ENCODE measurements around the gene IGSF22. TPM values are rescaled to one million over a fixed set of nuclear protein-coding genes. Genes with fewer than 3 reads are reported as not detected.

IGSF22 gene
- total and polyA plus RNA-seq, 7 donors = 0.46 to 0.52 TPM; not detected in 5

GRCh38 chr11:18707811-18708340, 18.1 kb downstream of the IGSF22 start:
- H3K27ac ChIP-seq = no peak overlapping the region
- DNase-seq = no peak
- H3K4me1 ChIP-seq = peaks cover 0 to 33% (median 24%) of the 10 kb centered on the region in 4 donors
- H3K9me3 ChIP-seq = no peaks in the 10 kb centered on the region
- peaks cover 0 to under 1% (median 0%) of the 10 kb centered on the region in 4 donors for H3K36me3 ChIP-seq
- WGBS, 2 donors = 93 to 94% methylated on average over 12 of the region's 12 CpGs
- no peak overlapping the region for H3K4me3 ChIP-seq
- intact Hi-C loops (cut with DNase I) = loop anchor here (5.0 kb wide), 1 partner anchor 121 kb away; the partner anchor contains the start of gene UEVLD
- H3K27me3 ChIP-seq = no peaks in the 10 kb centered on the region
- TF ChIP-seq POLR2A (IDR thresholded peaks at IDR 0.05) (no peak), EP300 (IDR thresholded peaks at IDR 0.05) (no peak), CTCF (IDR thresholded peaks at IDR 0.05) (no peak), POLR2AphosphoS5 (IDR thresholded peaks at IDR 0.05) (no peak)

- H3K4me1 ChIP-seq = peaks cover 0 to 33% (median 24%) of the 10 kb centered on the region in 4 donors
- peak; percentile 82 for DNase-seq
- intact Hi-C loops (cut with DNase I) = loop anchor here (5.0 kb wide), 1 partner anchor 119 kb away; the partner anchor contains the start of gene UEVLD
- no peaks in the 10 kb centered on the region for H3K27me3 ChIP-seq
- no peaks in the 10 kb centered on the region for H3K9me3 ChIP-seq
- peak overlapping the region; percentile 41 to 67 (median 58) for H3K4me3 ChIP-seq
- peak overlapping the region; percentile 74 to 78 (median 74) for H3K27ac ChIP-seq
- H3K36me3 ChIP-seq = peaks cover 0 to 13% (median 1%) of the 10 kb centered on the region in 4 donors
- no peak for TF ChIP-seq POLR2A (IDR thresholded peaks at IDR 0.05)
- no peak for TF ChIP-seq CTCF (IDR thresholded peaks at IDR 0.05)
- peak in 3 of 4 donors; percentile 4 to 5 (median 4) for TF ChIP-seq POLR2AphosphoS5 (IDR thresholded peaks at IDR 0.05)
- TF ChIP-seq EP300 (IDR thresholded peaks at IDR 0.05) = no peak
- 4 to 6% methylated on average over 34 of the region's 34 CpGs for WGBS, 2 donors
Observed at GRCh38 chr11:18706330-18707243, 19.4 kb downstream of the IGSF22 start.

GRCh38 chr11:18705651-18706281, 20.2 kb downstream of the IGSF22 start:
- peak overlapping the region; percentile 74 to 78 (median 74) for H3K27ac ChIP-seq
- 1 to 5% methylated on average over 46 of the region's 46 CpGs for WGBS, 2 donors
- peak; percentile 80 for DNase-seq

GRCh38 chr11:18704698-18705097, 21.3 kb downstream of the IGSF22 start:
- no peak for TF ChIP-seq CTCF (IDR thresholded peaks at IDR 0.05)
- no peak for TF ChIP-seq EP300 (IDR thresholded peaks at IDR 0.05)
- no peak for TF ChIP-seq POLR2A (IDR thresholded peaks at IDR 0.05)
- TF ChIP-seq POLR2AphosphoS5 (IDR thresholded peaks at IDR 0.05) = no peak
- no peak for DNase-seq
- intact Hi-C loops (cut with DNase I) = loop anchor here (5.0 kb wide), 1 partner anchor 117 kb away; the partner anchor contains the start of gene UEVLD
- no peak overlapping the region for H3K4me3 ChIP-seq
- H3K27me3 ChIP-seq = no peaks in the 10 kb centered on the region
- WGBS, 2 donors = 41 to 72% methylated on average over 1 of the region's 1 CpG
- H3K36me3 ChIP-seq = peaks cover 0 to 17% (median 1%) of the 10 kb centered on the region in 4 donors
- peak overlapping the region in 1 of 4 donors; percentile 19 for H3K27ac ChIP-seq
- H3K4me1 ChIP-seq = peaks cover 0 to 38% (median 28%) of the 10 kb centered on the region in 4 donors
- no peaks in the 10 kb centered on the region for H3K9me3 ChIP-seq

More at GRCh38 chr11:18705651-18706281, 20.2 kb downstream of the IGSF22 start:
- no peaks in the 10 kb centered on the region for H3K27me3 ChIP-seq
- TF ChIP-seq POLR2AphosphoS5 (IDR thresholded peaks at IDR 0.05) (peak in 2 of 4 donors; percentile 18 to 43), EP300 (IDR thresholded peaks at IDR 0.05) (no peak), POLR2A (IDR thresholded peaks at IDR 0.05) (no peak)
- H3K4me1 ChIP-seq = peaks cover 0 to 33% (median 24%) of the 10 kb centered on the region in 4 donors
- H3K4me3 ChIP-seq = peak overlapping the region; percentile 41 to 67 (median 58)
- intact Hi-C loops (cut with DNase I) = loop anchor here (5.0 kb wide), 1 partner anchor 118 kb away; the partner anchor contains the start of gene UEVLD
- H3K36me3 ChIP-seq = peaks cover 0 to 17% (median 1%) of the 10 kb centered on the region in 4 donors
- H3K9me3 ChIP-seq = no peaks in the 10 kb centered on the region
